Stimulated activated CD4-positive, alpha-beta T cell treated with anti-CD3 and anti-CD28 coated beads, TNF-alpha, amount 100 ng/mL, for 4 hours (primary cell): ENCODE results near the gene OR10K2.

ENCODE experiments used
- DNase-seq, 3 experiments: peaks; one replicate each; pipeline ENCODE4 v3.0.0-alpha.2; 2020; ENCODE audit warnings: low read depth in 3 of 3

The OR10K2 gene

GRCh38 chr1:158371188-158371953 lies 54.7 kb downstream of the OR10K2 start:
- DNase-seq: no peak
